ENCODE data around the gene GNB1L.

The GNB1L gene

DNA sequence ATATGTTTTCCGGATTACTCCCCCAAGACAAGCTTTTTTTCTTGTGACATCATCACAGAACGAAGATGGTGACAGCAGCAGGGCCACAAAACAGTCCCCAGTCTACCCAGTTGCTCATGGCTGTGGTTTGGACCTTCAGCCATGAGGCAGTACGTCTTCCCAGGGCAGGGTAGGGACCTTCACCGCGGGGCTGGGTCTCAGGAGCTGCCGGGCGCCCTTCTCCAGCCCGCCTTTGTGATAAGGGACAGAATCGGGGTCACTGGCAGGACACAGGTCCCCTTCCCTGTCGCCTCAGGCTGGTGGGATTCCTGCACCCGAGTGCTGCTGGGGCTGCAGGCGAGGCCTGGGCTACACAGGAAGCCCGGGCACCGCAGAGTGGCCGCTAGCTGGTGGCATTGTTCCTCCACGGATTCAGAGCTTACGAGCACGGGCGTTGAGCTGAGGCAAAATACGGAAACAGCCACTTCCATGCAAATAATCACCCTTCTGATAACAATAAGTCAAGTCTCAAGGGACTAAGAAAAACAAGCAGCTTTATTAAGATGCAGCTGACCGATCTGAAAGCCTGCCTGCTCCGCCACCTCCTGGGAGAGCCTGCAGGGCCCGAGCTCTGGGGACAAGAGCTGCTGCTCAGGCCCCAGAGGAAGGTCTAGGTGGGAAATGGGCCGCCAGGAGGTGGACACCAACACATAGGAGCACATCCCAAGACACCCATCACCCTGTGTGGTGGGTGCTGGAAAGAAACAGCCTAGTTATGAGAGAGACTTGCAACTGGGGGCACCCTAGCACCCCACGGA is 81.8 kb downstream of the GNB1L start:
- DNase-seq = peak; percentile 27

DNA sequence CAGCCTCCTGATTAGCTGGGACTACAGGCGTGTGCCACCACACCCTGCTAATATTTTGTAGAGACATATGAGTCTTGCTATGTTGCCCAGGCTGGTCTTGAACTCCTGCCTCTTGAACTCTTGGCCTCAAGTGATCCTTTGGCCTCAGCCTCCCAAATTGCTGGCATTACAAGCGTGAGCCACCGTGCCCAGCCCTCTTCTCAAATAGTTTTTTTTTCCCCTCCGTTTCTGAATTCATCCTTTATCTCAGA is 82.3 kb downstream of the GNB1L start:
- DNase-seq = no peak

DNA sequence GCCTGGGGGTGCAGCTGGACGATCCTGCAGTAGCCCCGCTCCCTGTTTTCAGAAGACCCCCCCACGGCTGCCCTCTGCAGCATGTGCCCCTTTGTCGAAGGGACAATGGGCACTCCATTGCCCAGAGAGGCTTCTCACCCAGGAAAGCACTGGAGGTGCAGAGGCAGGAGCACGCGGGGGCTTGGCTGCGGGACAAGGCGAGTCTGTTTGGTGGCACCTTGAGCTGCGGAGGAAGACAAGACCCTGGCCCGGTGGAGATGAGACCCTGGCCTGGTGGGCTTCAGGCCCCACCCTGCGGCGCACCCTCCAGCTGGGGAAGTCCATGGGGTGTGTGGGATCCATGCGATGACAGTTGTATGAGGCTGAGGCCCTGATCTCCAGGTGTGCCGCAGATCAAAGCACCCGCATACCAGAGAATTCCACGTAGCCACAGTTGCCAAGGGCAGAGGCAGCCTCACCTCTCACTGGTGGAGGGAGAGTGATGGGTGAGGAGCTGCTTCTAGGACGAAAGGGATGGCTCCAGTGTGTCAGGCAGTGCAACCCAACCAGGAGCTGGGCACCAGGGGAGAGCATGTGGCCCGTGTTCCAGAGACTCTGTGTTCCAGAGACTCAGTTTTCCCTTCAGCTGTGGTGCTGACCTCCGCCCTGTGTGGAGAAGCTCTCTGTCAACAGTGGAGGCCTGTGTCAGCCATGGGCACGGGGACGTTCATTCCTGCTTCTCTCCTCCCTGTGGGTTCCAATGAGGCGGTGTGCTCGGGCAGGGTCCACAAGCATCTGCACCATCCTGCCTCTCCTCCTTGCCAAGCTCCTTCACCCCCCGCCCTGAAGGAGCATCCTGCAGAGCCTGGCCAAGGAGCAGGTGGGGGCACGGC is 84.1 kb downstream of the GNB1L start:
- peak; percentile 12 for DNase-seq

- DNase-seq = peak; percentile 11
Measured at GRCh38 chr22:19769393-19769715, 85.3 kb downstream of the GNB1L start.

- no peak for DNase-seq
Measured at GRCh38 chr22:19767427-19768341, 87.0 kb downstream of the GNB1L start.

DNA sequence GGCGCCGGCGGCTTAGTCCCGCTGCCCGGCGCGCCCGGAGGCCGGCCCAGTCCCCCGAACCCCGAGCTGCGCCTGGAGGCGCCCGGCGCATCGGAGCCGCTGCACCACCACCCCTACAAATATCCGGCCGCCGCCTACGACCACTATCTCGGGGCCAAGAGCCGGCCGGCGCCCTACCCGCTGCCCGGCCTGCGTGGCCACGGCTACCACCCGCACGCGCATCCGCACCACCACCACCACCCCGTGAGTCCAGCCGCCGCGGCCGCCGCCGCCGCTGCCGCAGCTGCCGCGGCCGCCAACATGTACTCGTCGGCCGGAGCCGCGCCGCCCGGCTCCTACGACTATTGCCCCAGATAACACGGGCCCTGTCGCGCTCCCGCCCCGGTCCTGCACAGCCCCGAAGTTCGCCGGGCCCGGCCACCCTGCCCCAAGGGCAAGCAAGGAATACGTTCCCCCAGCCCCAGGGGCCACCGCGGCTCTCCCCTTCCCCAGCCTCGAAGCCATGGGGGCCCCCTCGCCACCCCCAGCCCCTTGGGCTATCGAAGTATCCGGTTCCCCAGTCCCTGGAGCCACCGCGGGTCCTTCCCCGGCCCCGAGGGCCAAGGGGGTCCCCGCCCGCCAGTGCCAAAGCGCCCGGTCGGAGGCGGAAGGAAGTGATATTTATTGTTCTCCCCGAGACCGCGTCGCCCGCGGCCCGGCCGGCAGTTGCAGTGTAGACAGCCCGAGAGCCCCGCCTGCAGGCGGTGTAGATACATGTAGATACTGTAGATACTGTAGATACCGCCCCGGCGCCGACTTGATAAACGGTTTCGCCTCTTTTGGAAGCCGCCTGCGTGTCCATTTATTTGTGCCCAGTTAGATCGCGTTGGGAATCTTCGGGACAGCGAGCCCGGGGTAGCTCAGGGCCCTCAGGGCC is 87.9 kb downstream of the GNB1L start:
- DNase-seq = no peak

GRCh38 chr22:19766240-19766510 is 88.5 kb downstream of the GNB1L start:
- no peak for DNase-seq

DNA sequence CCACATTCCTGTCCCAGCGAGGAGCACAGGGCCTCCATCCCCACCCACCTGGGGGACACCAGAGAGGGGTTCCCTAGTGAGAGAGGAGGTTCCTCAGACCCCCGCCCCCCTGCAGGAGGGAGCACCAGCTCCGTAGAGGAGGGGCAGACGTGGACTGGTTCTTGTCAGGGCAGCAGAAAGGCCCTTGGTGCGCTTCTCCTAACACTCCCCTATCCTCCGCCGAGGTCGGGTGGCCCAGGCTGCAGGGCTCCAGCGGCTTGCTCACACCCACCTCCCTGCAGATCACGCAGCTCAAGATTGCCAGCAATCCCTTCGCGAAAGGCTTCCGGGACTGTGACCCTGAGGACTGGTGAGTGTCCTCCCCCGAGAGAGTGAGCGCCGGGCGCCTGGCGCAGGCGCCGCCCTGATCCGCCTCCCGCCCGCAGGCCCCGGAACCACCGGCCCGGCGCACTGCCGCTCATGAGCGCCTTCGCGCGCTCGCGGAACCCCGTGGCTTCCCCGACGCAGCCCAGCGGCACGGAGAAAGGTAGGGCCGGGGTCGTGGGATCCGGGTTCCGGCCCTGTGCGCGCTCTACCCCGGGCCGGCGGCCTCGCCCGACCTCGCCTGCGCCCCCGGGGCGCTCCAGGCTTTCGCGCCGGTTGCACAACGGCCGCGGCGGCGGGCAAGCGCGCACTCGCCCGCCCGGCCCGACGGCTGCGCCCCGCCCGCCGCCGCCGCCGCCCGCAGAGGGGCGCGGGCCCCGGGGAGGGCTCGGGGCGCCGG is 89.0 kb downstream of the GNB1L start:
- DNase-seq = no peak

DNA sequence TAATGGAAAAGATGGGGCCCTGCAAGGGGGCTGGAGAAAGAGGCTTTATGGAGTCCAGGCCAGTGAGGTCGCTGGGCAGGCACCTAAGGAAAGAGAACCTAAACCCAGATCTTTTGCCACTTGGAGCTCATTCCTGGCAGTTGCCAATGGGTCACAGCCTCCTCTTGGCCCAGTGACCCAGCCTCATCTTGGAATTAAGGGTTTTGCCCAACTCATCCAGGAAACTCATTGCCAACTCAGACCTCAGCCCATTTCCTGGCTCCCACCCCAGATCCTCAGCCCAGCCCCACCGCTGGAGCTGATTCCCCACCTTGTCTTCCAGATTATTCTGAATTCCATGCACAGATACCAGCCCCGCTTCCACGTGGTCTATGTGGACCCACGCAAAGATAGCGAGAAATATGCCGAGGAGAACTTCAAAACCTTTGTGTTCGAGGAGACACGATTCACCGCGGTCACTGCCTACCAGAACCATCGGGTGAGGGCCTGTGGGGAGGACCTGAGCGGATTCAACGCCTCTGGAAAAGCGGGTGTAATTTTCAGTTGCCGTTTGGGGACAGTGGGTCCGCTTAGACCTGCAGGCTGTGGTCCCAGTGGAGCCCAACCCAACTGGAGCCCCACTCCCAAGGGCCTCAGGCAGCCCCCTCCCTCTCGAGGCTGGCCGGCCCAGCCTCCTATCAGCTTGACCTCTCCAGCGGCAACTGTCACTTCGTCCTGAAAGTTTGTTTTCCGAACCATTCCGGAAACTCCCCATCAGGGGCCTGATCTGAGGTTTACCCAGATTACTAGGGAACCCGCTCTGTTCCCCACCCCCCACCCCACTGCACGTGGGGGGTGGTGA is 89.8 kb downstream of the GNB1L start:
- no peak for DNase-seq

DNA sequence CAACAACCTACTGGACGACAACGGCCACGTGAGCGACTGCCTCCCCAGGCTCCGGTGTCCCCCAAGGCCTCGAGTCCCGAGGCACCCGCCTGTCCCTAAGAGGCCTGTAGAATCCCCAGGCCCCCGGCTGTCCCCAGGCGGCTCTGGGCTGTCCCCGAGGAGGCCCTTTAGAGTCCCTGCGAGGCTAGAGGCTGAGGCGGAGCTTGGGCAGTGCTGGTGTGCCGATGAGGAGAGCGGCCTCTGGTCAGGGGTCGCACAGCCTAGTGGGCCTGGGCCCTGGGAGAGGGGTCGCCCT is 90.4 kb downstream of the GNB1L start:
- DNase-seq = no peak

- no peak for DNase-seq
Measured at GRCh38 chr22:19763458-19764298, 91.0 kb downstream of the GNB1L start.

DNA sequence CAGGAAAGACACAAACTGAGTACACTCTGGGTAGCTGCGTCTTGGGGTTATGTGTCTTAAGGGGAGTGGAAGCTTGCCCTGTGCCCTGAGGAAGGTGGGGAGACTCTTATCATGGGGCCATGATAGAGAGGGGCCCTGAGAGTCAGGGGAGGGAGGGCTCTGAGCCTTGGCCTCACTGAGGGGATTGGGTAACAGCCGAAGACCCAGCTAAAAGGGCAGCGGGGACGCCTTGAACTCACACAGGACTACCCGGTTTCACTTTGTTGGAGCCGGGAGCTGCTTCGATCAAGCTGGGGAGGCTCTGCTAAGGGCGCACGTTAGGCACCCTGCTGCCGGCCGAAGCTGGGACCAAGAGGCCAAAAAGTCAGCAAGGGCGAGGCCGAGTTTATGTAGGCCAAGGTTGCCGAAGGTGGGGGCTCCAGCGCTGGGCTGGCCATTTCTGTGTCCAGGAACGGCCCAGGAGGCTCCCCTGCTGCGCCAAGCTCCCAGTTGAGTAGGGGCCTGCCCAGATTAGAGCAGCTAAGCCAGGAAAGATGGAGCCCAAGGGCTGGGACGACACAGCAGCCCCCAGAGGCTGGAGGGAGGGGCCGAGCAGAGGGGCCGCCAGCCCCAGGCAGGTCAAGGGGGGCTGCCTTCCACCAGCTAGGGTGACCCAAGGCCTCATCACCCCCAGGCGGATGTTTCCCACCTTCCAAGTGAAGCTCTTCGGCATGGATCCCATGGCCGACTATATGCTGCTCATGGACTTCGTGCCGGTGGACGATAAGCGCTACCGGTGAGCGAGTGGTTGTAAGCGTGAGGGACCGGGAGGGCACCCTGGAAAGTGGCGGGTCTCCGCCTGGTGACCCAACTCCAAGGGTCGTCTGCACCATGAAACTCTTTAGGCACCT is 91.9 kb downstream of the GNB1L start:
- DNase-seq = no peak

DNA sequence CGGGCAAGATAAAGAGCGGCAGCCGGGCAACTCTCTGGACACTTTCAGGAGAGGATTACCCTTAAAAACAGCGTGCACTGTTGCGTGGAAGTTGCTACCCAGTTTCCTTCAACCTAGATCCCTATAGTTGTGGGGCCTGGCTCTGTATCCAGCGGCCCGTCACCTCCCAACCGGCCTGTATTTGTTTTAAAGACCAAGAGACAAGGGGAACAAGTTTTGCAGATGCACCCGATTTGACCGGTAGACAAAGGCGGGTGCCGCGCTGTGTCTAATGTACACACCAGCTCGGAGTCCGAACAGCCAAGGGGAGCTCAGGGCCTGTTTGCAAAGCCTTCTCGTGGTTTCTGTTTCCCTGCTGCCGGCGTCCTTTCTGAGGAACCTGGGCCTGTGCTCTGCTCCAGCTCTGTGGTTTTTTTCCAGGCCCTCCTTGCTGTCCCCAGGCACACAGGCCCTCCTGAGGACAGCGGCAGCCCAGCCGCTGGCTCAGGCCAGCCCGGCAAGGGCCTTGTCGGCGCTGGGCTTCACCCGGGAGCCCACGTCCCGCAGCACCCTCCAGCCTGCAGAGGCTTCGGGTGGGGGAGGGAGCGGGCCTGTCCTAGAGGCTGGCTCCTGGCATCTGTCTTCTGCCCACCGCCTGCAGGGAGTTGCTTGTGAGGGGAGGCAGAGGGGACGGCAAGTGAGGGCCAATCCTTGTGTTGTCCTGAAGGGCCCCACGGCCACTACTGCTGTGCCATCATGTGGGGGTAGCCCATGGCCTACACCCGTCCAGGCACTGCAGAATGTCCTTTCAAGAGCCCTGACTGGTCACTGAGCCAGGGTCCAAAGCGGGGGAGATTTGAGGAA is 92.7 kb downstream of the GNB1L start:
- DNase-seq = no peak

- no peak for DNase-seq
Measured at GRCh38 chr22:19760951-19761724, 93.5 kb downstream of the GNB1L start.

DNA sequence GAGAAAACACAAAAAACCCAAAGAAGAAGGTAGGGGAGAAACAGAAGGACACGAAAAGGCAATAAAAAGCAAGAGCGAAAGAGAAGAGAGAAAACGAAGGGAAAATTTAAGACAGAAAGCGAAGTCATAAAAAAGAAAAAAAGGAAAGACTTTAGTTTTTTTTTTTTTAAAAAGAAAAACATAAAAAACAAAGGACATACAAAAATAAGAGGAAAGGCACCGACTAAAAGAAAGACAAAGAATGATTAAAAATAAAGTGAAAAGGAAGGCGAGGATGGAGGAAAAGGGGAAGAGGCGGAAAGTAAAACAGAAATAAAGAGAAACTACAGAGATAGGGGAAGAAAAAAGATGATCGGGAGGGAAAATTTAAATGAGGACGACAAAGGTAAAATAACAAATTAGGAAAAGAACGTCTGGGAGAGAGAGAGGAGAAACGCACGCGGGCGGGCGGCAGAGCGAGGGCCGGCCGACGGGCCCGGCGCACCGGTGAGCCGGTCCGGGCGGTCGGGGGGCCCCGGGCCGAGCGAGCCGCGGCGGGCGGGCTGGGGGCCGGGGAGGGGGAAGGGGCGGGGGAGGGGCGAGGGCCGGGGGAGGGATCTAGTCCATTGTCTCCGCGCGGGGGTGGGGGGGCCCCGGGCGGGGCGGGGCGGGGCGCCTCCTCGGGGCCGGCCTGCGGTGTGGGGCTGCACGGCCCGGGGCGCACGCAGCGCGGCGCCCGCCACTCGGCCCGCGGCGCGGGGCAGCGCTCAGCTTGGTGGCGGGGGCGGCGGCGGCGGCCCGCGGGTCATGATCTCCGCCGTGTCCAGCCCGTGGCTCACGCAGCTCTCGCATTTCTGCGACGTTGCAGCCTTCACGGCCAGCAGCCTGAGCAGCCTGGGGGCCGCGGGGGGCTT is 94.4 kb downstream of the GNB1L start, which contains the start of gene TBX1:
TBX1 (plus strand) TSS at position 721 of the 893 bp plus-strand sequence; CDS start at position 787, 66 bp downstream.
- no peak for DNase-seq
